GM12878 (cell line): ENCODE data around the gene TNFSF11. TPM values are rescaled to one million over a fixed set of nuclear protein-coding genes. Genes with fewer than 3 reads are reported as not detected.

Experiments used
- ATAC-seq: fragments of 200-7000 bp; cut with Tn5 transposase; 3 replicates; pipeline ENCODE4 v1.9.1; 2020; ENCODE audit warnings: mild to moderate bottlenecking, moderate library complexity
- BruUV-seq: library from RNA; stranded (reverse); fragments of 400-500 nt; replicated peaks from 2 replicates; lab custom pipeline; 2021; lab: Mats Ljungman, UMichigan
- CTCF ChIA-PET: fragments of 300-600 bp; sonication (Branson Sonifier 250); formaldehyde crosslinking; extraction: SDS; loops from one replicate; lab custom pipeline; 2021; ENCODE audit warnings: inconsistent platforms; lab: Yijun Ruan, JAX
- POLR2A ChIA-PET: fragments of 350-600 bp; formaldehyde crosslinking; extraction: SDS; loops from one replicate; lab custom pipeline; 2021; ENCODE audit warnings: inconsistent platforms; lab: Charles Lee
- RAD21 ChIA-PET: fragments of 300-600 bp; sonication (Branson Sonifier 250); formaldehyde crosslinking; loops from one replicate; lab custom pipeline; 2023; ENCODE audit warnings: antibody characterized with exemption; ENCODE audit not compliant: unreplicated experiment; lab: Charles Lee
- SMC1A ChIA-PET: fragments of 300-600 bp; sonication (Branson Sonifier 250); formaldehyde crosslinking; loops from one replicate; lab custom pipeline; 2023; ENCODE audit not compliant: unreplicated experiment, uncharacterized antibody; lab: Charles Lee
- DNase-seq: peaks from one replicate; pipeline ENCODE4 v3.0.0-alpha.2; 2011; ENCODE audit warnings: low read depth, low spot score
- FAIRE-seq: peaks from 3 replicates; lab custom pipeline; 2011; peaks lifted over from hg19 to GRCh38; lab: Jason Lieb, UNC
- H2AFZ ChIP-seq: 2 replicates; pipeline ENCODE4 v1.6.0; 2011; ENCODE audit warnings: low read depth, low read length, control low read depth; ENCODE audit not compliant: control insufficient read depth
- H3K27ac ChIP-seq: 2 replicates; pipeline ENCODE4 v1.5.1; 2011; ENCODE audit warnings: control low read depth; ENCODE audit not compliant: control insufficient read depth, insufficient read depth
- H3K27me3 ChIP-seq, 2 experiments: replicated peaks in 1 of 2; 2 replicates each; pipeline versions ENCODE4 v1.6.0 to v1.6.1; 2011; ENCODE audit warnings: low read length in 1 of 2; ENCODE audit not compliant: control insufficient read depth in 2 of 2, insufficient read depth in 2 of 2
- H3K36me3 ChIP-seq, 2 experiments: 2 replicates each; pipeline ENCODE4 v1.5.1; 2011; ENCODE audit warnings: low read length in 1 of 2; ENCODE audit not compliant: control insufficient read depth in 2 of 2, insufficient read depth in 2 of 2
- H3K4me1 ChIP-seq: 2 replicates; pipeline ENCODE4 v1.6.1; 2011; ENCODE audit warnings: mild to moderate bottlenecking, low read length, moderate library complexity, mixed read lengths; ENCODE audit not compliant: control insufficient read depth, insufficient read depth
- H3K4me2 ChIP-seq: 2 replicates; pipeline ENCODE4 v1.6.0; 2011; ENCODE audit warnings: control low read depth; ENCODE audit not compliant: control insufficient read depth, insufficient read depth
- H3K4me3 ChIP-seq: fragments of 200-600 bp; sonication (generic); 2 replicates; pipeline ENCODE4 v1.5.1; 2016
- H3K79me2 ChIP-seq: 2 replicates; pipeline ENCODE4 v1.6.0; 2011; ENCODE audit warnings: low read length; ENCODE audit not compliant: control insufficient read depth, insufficient read depth
- H3K9ac ChIP-seq: 2 replicates; pipeline ENCODE4 v1.8.0; 2011; ENCODE audit warnings: low read length, control low read depth, mixed read lengths; ENCODE audit not compliant: control insufficient read depth, insufficient read depth
- H3K9me3 ChIP-seq: replicated peaks from 3 replicates; pipeline ENCODE4 v1.5.1; 2011; ENCODE audit warnings: mild to moderate bottlenecking, low read length; ENCODE audit not compliant: control insufficient read depth, insufficient read depth
- H4K20me1 ChIP-seq: 2 replicates; pipeline ENCODE4 v1.6.0; 2011; ENCODE audit not compliant: control insufficient read depth, insufficient read depth
- BCL3 ChIP-seq: IDR thresholded peaks from 2 replicates; pipeline ENCODE4 v1.6.1; 2011; ENCODE audit warnings: borderline replicate concordance, low read depth, mild to moderate bottlenecking, moderate library complexity, low read length; ENCODE audit not compliant: insufficient read depth, poor library complexity, severe bottlenecking
- BRCA1 ChIP-seq: IDR thresholded peaks from 2 replicates; pipeline ENCODE4 v1.6.1; 2011; ENCODE audit warnings: low read depth, low read length, improper control_type of control experiment
- CHD4 ChIP-seq: fragments of 200-600 bp; sonication (generic); IDR thresholded peaks from 2 replicates; pipeline ENCODE4 v1.6.1; 2016; ENCODE audit warnings: mild to moderate bottlenecking
- E4F1 ChIP-seq: fragments of 450-650 bp; IDR thresholded peaks from 2 replicates; pipeline ENCODE4 v1.6.1; 2018; ENCODE audit warnings: borderline replicate concordance, mild to moderate bottlenecking; ENCODE audit not compliant: partially characterized antibody
- EP300 ChIP-seq, 2 experiments: fragments of 150-350 bp in 1 of 2; IDR thresholded peaks; 2 replicates each; pipeline ENCODE4 v1.6.1; 2011 to 2012; ENCODE audit warnings: low read depth in 2 of 2, low read length in 2 of 2, borderline replicate concordance in 1 of 2, improper control_type of control experiment in 1 of 2, inconsistent platforms in 1 of 2; ENCODE audit not compliant: control insufficient read depth in 1 of 2
- FOXM1 ChIP-seq: IDR thresholded peaks from 2 replicates; pipeline ENCODE4 v1.6.1; 2012; ENCODE audit warnings: low read depth, mild to moderate bottlenecking, inconsistent platforms, low read length, moderate library complexity
- HCFC1 ChIP-seq: fragments of 150-350 bp; IDR thresholded peaks from 2 replicates; pipeline ENCODE4 v1.6.1; 2014; ENCODE audit warnings: low read length
- MEF2A ChIP-seq: IDR thresholded peaks from 2 replicates; pipeline ENCODE4 v1.6.1; 2011; ENCODE audit warnings: low read depth, mild to moderate bottlenecking, low read length, moderate library complexity; ENCODE audit not compliant: insufficient read depth
- MEF2B ChIP-seq: fragments of 450-650 bp; IDR thresholded peaks from 2 replicates; pipeline ENCODE4 v1.6.1; 2018; ENCODE audit warnings: mild to moderate bottlenecking, moderate library complexity; ENCODE audit not compliant: partially characterized antibody, poor library complexity, severe bottlenecking
- MXI1 ChIP-seq: fragments of 150-350 bp; IDR thresholded peaks from 2 replicates; pipeline ENCODE4 v1.6.1; 2011; ENCODE audit warnings: low read depth, mild to moderate bottlenecking, inconsistent platforms, low read length, improper control_type of control experiment
- NKRF ChIP-seq: fragments of 450-650 bp; conservative IDR thresholded peaks from 2 replicates; pipeline ENCODE4 v1.6.1; 2017; ENCODE audit warnings: mild to moderate bottlenecking, moderate library complexity
- PAX5 ChIP-seq: IDR thresholded peaks from 2 replicates; pipeline ENCODE4 v1.6.1; 2011; ENCODE audit warnings: low read depth, low read length, borderline replicate concordance
- PBX3 ChIP-seq: IDR thresholded peaks from 2 replicates; pipeline ENCODE4 v1.6.1; 2011; ENCODE audit warnings: mild to moderate bottlenecking, low read depth, low read length, moderate library complexity; ENCODE audit not compliant: insufficient replicate concordance
- SIX5 ChIP-seq: IDR thresholded peaks from 2 replicates; pipeline ENCODE4 v1.6.1; 2011; ENCODE audit warnings: mild to moderate bottlenecking, low read depth, low read length, moderate library complexity; ENCODE audit not compliant: severe bottlenecking
- SMARCA5 ChIP-seq: fragments of 450-650 bp; IDR thresholded peaks from 2 replicates; pipeline ENCODE4 v1.6.1; 2017; ENCODE audit warnings: mild to moderate bottlenecking
- SRF ChIP-seq, 2 experiments: IDR thresholded peaks; 2 replicates each; pipeline ENCODE4 v1.6.1; 2011; ENCODE audit warnings: low read depth in 2 of 2, low read length in 2 of 2, mild to moderate bottlenecking in 1 of 2, moderate library complexity in 1 of 2
- TAF1 ChIP-seq: IDR thresholded peaks from 2 replicates; pipeline ENCODE4 v1.6.1; 2011; ENCODE audit warnings: mild to moderate bottlenecking, low read depth, low read length, borderline replicate concordance
- TCF3 ChIP-seq: IDR thresholded peaks from 2 replicates; pipeline ENCODE4 v1.6.1; 2012; ENCODE audit warnings: low read depth, mild to moderate bottlenecking, low read length, borderline replicate concordance; ENCODE audit not compliant: insufficient read depth
- WGBS: methylation state at CpG from one replicate; pipeline ENCODE4 v1.1.6; 2016; ENCODE audit warnings: low lambda C conversion rate; ENCODE audit not compliant: insufficient replicate concordance, insufficient coverage; ENCODE audit errors: missing lambda C conversion rate; 5-methylcytosine and 5-hydroxymethylcytosine counted together
- in situ Hi-C: fragments of 300-500 bp; cut with MboI; formaldehyde crosslinking; loops from 9 replicates; pipeline ENCODE4 v1.14.3; 2018; ENCODE audit warnings: mixed read lengths
- intact Hi-C: fragments of 100-400 bp; cut with micrococcal nuclease; formaldehyde crosslinking; loops from one replicate; pipeline ENCODE4 v1.14.2; 2022; ENCODE audit not compliant: unreplicated experiment
- polyA plus RNA-seq, 11 experiments: library from polyadenylated mRNA; depleted of rRNA in 4 of 11; unstranded in 6 of 11; stranded (reverse) in 5 of 11; fragments of >200 nt; fragmentation: Nextera tagmentation in 4 of 11; fragmentation: Illumina TruSeq in 1 of 11; extraction: Ambion mirVana in 4 of 11; extraction: Trizol in 1 of 11; gene quantifications; 1 replicate in 1 of 11; 2 replicates in 10 of 11; pipeline versions ENCODE4 v1.2.1 to v1.2.3, GENCODE V29; 2011 to 2016; ENCODE audit warnings: inconsistent platforms in 2 of 11, missing spikeins in 2 of 11, low read depth in 1 of 11
- total RNA-seq, 4 experiments: library from RNA; depleted of rRNA in 3 of 4; stranded (reverse); fragments of >200 nt in 3 of 4; fragmentation: Illumina TruSeq in 1 of 4; extraction: Trizol in 1 of 4; gene quantifications; 2 replicates each; pipeline versions ENCODE4 v1.2.1 to v1.2.3, GENCODE V29; 2013 to 2021

Gene TNFSF11
- total and polyA plus RNA-seq, 10 of the 15 experiments (the other 5 are each of a cell fraction or from before 2014, with no cell fraction given): 0.86 to 14.8 (median 10.0) TPM

GRCh38 chr13:42631181-42631580 is 57.2 kb downstream of the TNFSF11 start:
- in situ Hi-C loops (no loop called here), intact Hi-C loops (no loop called here)
- WGBS: 4% methylated on average over 1 of the region's 1 CpG
- DNase-seq (no peak), FAIRE-seq (no peak), ATAC-seq (no peak)
- Histone ChIP-seq H2AFZ (no peak overlapping the region), H3K27ac (no peak overlapping the region), H3K9ac (no peak overlapping the region), H4K20me1 (no peaks in the 10 kb centered on the region), H3K27me3 (no peaks in the 10 kb centered on the region), H3K9me3 (no peaks in the 10 kb centered on the region), H3K36me3 (no peaks in the 10 kb centered on the region), H3K4me3 (no peak overlapping the region), H3K4me1 (no peaks in the 10 kb centered on the region), H3K4me2 (no peak overlapping the region), H3K79me2 (no peaks in the 10 kb centered on the region)
- SMC1A ChIA-PET: interaction anchor here (0.9 kb wide), 1 partner anchor 11 kb away, joined by 3 read pairs; no protein-coding TSS in a partner anchor
- no TSS peak for BruUV-seq
- CTCF ChIA-PET: no interaction called here
- RAD21 ChIA-PET: no interaction called here
- POLR2A ChIA-PET: no interaction called here
- no peak for TF ChIP-seq BRCA1
- TF ChIP-seq SMARCA5: no peak
- TF ChIP-seq SIX5: no peak
- no peak for TF ChIP-seq PBX3
- TF ChIP-seq NKRF: no peak
- TF ChIP-seq BCL3: no peak
- no peak for TF ChIP-seq HCFC1
- TF ChIP-seq CHD4: no peak
- TF ChIP-seq MEF2B: no peak
- TF ChIP-seq PAX5: no peak
- no peak for TF ChIP-seq SRF (IDR thresholded peaks at IDR 0.05; ENCODE audit: low read depth in 2 of 2, low read length in 2 of 2)
- no peak for TF ChIP-seq TAF1
- no peak for TF ChIP-seq MEF2A
- TF ChIP-seq MXI1: no peak
- TF ChIP-seq E4F1: no peak
- no peak for TF ChIP-seq EP300 (IDR thresholded peaks at IDR 0.05; ENCODE audit: borderline replicate concordance in 1 of 2, control insufficient read depth in 1 of 2, low read depth in 2 of 2, low read length in 2 of 2)
- no peak for TF ChIP-seq TCF3
- TF ChIP-seq FOXM1: no peak
